ENCODE measurements around the gene THSD4.

Gene THSD4

GRCh38 chr15:71768184-71768583 is 652.9 kb downstream of the THSD4 start:
- no peak for DNase-seq (ENCODE audit: low read depth)
- TF ChIP-seq, protein P1, sequence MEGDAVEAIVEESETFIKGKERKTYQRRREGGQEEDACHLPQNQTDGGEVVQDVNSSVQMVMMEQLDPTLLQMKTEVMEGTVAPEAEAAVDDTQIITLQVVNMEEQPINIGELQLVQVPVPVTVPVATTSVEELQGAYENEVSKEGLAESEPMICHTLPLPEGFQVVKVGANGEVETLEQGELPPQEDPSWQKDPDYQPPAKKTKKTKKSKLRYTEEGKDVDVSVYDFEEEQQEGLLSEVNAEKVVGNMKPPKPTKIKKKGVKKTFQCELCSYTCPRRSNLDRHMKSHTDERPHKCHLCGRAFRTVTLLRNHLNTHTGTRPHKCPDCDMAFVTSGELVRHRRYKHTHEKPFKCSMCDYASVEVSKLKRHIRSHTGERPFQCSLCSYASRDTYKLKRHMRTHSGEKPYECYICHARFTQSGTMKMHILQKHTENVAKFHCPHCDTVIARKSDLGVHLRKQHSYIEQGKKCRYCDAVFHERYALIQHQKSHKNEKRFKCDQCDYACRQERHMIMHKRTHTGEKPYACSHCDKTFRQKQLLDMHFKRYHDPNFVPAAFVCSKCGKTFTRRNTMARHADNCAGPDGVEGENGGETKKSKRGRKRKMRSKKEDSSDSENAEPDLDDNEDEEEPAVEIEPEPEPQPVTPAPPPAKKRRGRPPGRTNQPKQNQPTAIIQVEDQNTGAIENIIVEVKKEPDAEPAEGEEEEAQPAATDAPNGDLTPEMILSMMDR (IDR thresholded peaks at IDR 0.05; ENCODE audit: control insufficient read depth, extremely low read depth, insufficient read depth), result no peak
- no peak overlapping the region for H3K4me3 ChIP-seq (ENCODE audit: low read depth, low read length)

DNA sequence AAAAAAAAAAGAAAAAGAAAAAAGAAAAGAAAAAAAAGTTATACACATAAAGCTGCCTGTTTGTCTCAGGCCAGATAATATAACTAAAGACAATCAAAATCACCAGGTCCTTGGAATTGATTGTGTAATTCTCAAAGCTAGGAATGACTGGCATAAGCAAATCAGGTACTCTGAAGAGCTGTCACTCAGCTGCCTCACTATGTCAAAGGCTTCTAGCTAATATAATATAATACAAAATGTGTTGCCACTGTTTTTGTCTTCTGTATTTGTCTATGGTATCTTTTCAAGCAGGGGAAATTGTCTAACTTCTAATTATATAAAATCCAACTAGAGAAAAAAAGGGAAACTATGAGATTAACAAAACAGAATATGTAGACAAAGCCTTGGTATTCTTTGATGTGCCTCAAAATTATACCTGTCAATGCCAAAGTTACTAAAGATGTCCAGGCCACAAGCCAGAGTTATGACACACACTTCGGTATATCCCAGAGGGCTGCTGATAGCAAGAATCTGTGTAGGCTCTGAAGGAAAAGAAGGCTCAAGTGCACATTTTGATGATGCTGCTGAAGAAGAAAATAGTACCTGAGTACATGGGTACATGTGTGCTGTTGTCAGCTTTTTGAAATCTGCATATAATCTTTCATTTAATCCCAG is 658.1 kb downstream of the THSD4 start:
- DNase-seq (ENCODE audit: low read depth), result no peak
- H3K4me3 ChIP-seq (ENCODE audit: low read depth, low read length), result no peak overlapping the region
- TF ChIP-seq, protein P1 (IDR thresholded peaks at IDR 0.05; ENCODE audit: control insufficient read depth, extremely low read depth, insufficient read depth), result no peak

DNA sequence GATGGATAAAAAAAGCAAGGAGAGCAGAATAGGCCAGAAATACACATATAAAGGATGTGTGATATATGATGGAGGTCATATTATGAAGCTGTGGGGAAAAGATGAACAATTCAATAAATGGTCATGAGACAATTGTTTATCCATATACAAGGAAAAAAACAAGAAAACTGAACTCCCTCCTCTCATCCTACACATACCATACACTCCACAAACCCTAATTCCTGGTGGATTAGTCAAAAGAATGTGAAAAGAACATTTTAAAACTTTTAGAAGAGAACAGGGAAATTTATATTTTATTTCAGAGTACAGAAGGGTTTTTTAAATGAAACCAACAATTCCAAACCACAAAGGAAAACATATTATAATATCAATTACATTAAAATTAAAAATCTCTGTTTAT is 660.6 kb downstream of the THSD4 start:
- H3K4me3 ChIP-seq (ENCODE audit: low read depth, low read length), result no peak overlapping the region
- TF ChIP-seq, protein P1 (IDR thresholded peaks at IDR 0.05; ENCODE audit: control insufficient read depth, extremely low read depth, insufficient read depth), result no peak
- no peak for DNase-seq (ENCODE audit: low read depth)

GRCh38 chr15:71776304-71776703 is 661.0 kb downstream of the THSD4 start:
- no peak overlapping the region for H3K4me3 ChIP-seq (ENCODE audit: low read depth, low read length)
- TF ChIP-seq, protein P1 (IDR thresholded peaks at IDR 0.05; ENCODE audit: control insufficient read depth, extremely low read depth, insufficient read depth), result no peak
- no peak for DNase-seq (ENCODE audit: low read depth)

DNA sequence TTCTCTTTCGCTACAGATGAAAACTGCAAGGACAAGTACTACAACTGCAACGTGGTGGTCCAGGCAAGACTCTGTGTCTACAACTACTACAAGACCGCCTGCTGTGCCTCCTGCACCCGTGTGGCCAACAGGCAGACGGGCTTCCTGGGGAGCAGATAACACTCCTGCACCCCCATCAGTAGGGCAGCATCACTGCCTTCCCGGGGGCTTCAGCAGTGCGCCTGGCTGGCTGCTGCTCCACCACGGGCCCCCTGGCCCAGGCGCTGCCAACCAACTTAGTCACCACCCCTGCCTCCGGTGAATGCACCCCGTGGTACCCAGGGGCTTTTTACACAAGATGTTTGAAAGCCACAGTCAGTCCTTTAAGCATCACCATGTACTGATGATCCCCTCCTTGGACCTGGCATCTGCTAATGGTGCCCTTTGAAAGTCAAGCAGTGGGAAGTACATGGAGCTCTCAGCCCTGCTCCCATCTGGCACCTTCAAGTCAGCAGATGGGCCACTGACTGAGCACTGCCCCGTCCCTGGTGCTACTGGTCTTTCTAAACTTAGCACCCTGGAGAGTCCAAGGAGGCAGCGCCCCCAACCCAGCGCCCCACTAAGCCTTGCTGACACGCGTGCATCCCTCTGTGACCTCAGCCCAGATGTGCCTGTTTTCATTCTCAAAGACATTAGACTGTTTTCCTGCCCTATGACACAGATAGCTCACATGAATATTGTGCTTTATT is 662.1 kb downstream of the THSD4 start:
- no peak overlapping the region for H3K4me3 ChIP-seq (ENCODE audit: low read depth, low read length)
- no peak for DNase-seq (ENCODE audit: low read depth)
- TF ChIP-seq, protein P1 (IDR thresholded peaks at IDR 0.05; ENCODE audit: control insufficient read depth, extremely low read depth, insufficient read depth), result no peak

DNA sequence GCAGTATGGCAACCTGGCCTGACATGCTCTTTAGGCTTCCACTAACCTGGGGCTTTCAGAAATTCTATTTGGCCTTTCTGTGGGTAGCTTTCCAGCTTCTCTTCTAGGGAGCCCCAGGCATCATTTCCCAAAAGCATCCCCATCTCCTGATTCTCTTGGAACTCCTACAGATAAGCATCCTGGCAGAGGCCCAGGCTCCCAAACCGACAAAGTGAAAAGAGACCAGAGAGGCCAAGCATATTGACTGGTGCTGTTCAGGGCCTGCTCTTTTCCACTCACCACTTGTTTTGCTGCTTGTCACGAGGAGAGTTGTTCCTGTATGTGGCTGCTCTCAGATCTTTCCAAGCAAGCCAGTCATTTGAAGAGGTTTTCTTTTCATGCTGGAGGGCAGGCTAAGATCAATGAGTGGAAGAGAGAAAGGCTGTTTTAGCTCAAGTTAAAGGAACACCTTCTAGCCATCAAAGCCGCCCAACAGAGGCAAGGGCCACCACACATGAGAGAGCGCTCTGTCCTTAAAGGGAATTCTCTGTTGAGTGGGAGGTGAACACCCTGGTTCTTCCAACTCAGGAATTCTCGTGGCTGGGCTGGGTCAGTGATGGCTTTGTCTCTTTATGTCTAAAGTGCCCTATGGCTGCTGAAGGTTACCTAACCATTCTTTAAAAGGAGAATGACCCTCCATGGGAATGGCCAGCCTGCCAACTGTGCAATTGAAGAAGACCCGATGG is 664.0 kb downstream of the THSD4 start:
- TF ChIP-seq, protein P1 (IDR thresholded peaks at IDR 0.05; ENCODE audit: control insufficient read depth, extremely low read depth, insufficient read depth), result no peak
- no peak overlapping the region for H3K4me3 ChIP-seq (ENCODE audit: low read depth, low read length)
- no peak for DNase-seq (ENCODE audit: low read depth)
